Measurements from ENCODE around the gene PHYKPL. TPM values are rescaled to one million over a fixed set of nuclear protein-coding genes. Genes with fewer than 3 reads are reported as not detected.

Gene PHYKPL
- total and polyA plus RNA-seq, 2 of the 13 experiments (the other 11 are each of a cell fraction or from before 2014, with no cell fraction given) = 18.0 to 78.6 TPM

DNA sequence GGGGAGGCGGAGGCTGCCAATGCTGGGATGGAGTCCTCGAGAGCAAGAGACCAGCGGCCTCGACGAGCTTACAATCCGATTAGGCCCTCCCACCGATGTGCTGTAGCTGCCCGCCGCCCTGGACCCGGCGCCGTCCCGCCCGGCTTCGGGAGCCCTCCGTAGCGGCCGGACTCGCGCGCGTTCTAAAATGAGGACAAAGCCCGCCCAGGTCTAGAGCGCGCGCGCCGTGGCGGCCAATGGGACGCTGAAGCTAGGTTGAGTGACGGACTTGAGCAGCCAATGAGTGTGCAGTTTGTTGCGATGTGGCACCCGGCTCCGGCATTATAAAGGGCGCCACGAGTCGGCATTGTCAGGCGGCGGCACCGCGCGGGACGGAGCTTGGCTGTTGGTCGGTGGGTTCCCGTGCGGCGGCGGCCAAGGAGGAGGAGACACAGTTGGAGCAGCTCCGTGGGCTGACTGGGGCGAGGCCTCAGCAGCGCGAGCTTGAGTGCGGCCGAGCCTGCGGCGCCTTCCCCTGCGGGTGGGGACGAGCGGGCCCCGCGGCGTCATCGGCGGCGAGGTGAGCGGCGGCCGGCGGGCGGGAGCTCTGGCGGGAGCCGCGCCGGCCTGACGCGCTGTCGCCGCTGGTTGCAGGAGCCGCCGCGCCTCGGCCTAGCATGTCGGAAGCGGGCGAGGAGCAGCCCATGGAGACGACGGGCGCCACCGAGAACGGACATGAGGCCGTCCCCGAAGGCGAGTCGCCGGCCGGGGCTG lies 28.2 kb downstream of the PHYKPL start, which contains the start of gene HNRNPAB (continued):
- TF ChIP-seq HMG20A (CRISPR knock-in tag; IDR thresholded peaks at IDR 0.05; ENCODE audit: borderline replicate concordance) (peak; percentile 9; the same call in 1 of the 2 replicates), ZNF713 (CRISPR knock-in tag; IDR thresholded peaks at IDR 0.05) (0 out of 2 replicates have a peak, but pooled peaks have one; percentile 64), NR1H2 (CRISPR knock-in tag; IDR thresholded peaks at IDR 0.05; ENCODE audit: borderline replicate concordance, low read depth) (0 out of 2 replicates have a peak, but pooled peaks have one; percentile 30), ZFP36L1 (CRISPR knock-in tag; IDR thresholded peaks at IDR 0.05) (peak; percentile 89), PPARG (CRISPR knock-in tag; conservative IDR thresholded peaks at IDR 0.05) (0 out of 2 replicates have a peak, but pooled peaks have one; percentile 38), MIXL1 (CRISPR knock-in tag; IDR thresholded peaks at IDR 0.05) (peak; percentile 36; the same call in 1 of the 2 replicates), TBL1XR1 (IDR thresholded peaks at IDR 0.05; ENCODE audit: borderline replicate concordance, low read length, partially characterized antibody) (no peak), SMAD1 (CRISPR knock-in tag; IDR thresholded peaks at IDR 0.05; ENCODE audit: borderline replicate concordance, low read depth) (peak; percentile 97; the same call in 1 of the 2 replicates), GTF2F1 (IDR thresholded peaks at IDR 0.05; ENCODE audit: low read length) (no peak), FOXO1 (CRISPR knock-in tag; IDR thresholded peaks at IDR 0.05) (peak; percentile 33; the same call in 1 of the 2 replicates), ZNF629 (CRISPR knock-in tag; conservative IDR thresholded peaks at IDR 0.05) (0 out of 2 replicates have a peak, but pooled peaks have one; percentile 22), ZNF251 (CRISPR knock-in tag; IDR thresholded peaks at IDR 0.05) (peak; percentile 87; the same call in 1 of the 2 replicates), U2AF1 (optimal IDR thresholded peaks at IDR 0.05; ENCODE audit: low read depth, low read length) (peak; percentile 99), NAIF1 (CRISPR knock-in tag; IDR thresholded peaks at IDR 0.05; ENCODE audit: borderline replicate concordance) (no peak), IRX3 (CRISPR knock-in tag; IDR thresholded peaks at IDR 0.05; ENCODE audit: borderline replicate concordance, low read depth) (peak; percentile 36; the same call in 1 of the 2 replicates), JDP2 (CRISPR knock-in tag; IDR thresholded peaks at IDR 0.05; ENCODE audit: borderline replicate concordance) (peak; percentile 68; the same call in 1 of the 2 replicates), ZNF761 (CRISPR knock-in tag; conservative IDR thresholded peaks at IDR 0.05) (peak; percentile 88), LCORL (IDR thresholded peaks at IDR 0.05) (no peak), LCORL (CRISPR knock-in tag; IDR thresholded peaks at IDR 0.05) (peak; percentile 57; the same call in 1 of the 2 replicates), ZNF839 (CRISPR knock-in tag; IDR thresholded peaks at IDR 0.05; ENCODE audit: borderline replicate concordance) (peak; percentile 83; the same call in 1 of the 2 replicates), KAT7 (CRISPR knock-in tag; IDR thresholded peaks at IDR 0.05; ENCODE audit: borderline replicate concordance) (no peak; the same call in 1 of the 2 replicates), RFX5 (IDR thresholded peaks at IDR 0.05; ENCODE audit: low read depth, low read length) (no peak), PHF21A (CRISPR knock-in tag; IDR thresholded peaks at IDR 0.05) (0 out of 2 replicates have a peak, but pooled peaks have one; percentile 59), RXRA (CRISPR knock-in tag; IDR thresholded peaks at IDR 0.05) (peak; percentile 64), NFKB2 (CRISPR knock-in tag; IDR thresholded peaks at IDR 0.05; ENCODE audit: borderline replicate concordance) (peak; percentile 96; the same call in 1 of the 2 replicates), SMYD3 (CRISPR knock-in tag; IDR thresholded peaks at IDR 0.05) (peak; percentile 86), ZZZ3 (CRISPR knock-in tag; IDR thresholded peaks at IDR 0.05; ENCODE audit: borderline replicate concordance) (peak; percentile 59; the same call in 1 of the 2 replicates)
- TF ChIP-seq, protein P1, sequence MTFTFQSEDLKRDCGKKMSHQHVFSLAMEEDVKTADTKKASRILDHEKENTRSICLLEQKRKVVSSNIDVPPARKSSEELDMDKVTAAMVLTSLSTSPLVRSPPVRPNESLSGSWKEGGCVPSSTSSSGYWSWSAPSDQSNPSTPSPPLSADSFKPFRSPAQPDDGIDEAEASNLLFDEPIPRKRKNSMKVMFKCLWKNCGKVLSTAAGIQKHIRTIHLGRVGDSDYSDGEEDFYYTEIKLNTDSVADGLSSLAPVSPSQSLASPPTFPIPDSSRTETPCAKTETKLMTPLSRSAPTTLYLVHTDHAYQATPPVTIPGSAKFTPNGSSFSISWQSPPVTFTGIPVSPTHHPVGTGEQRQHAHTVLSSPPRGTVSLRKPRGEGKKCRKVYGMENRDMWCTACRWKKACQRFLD (CRISPR knock-in tag; IDR thresholded peaks at IDR 0.05; ENCODE audit: borderline replicate concordance) = peak; percentile 58; the same call in 1 of the 2 replicates
- TF ChIP-seq, protein P2, sequence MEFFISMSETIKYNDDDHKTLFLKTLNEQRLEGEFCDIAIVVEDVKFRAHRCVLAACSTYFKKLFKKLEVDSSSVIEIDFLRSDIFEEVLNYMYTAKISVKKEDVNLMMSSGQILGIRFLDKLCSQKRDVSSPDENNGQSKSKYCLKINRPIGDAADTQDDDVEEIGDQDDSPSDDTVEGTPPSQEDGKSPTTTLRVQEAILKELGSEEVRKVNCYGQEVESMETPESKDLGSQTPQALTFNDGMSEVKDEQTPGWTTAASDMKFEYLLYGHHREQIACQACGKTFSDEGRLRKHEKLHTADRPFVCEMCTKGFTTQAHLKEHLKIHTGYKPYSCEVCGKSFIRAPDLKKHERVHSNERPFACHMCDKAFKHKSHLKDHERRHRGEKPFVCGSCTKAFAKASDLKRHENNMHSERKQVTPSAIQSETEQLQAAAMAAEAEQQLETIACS (CRISPR knock-in tag; IDR thresholded peaks at IDR 0.05) = peak; percentile 98
